ENCODE results near the gene DUOX2. TPM values are rescaled to one million over a fixed set of nuclear protein-coding genes. Genes with fewer than 3 reads are reported as not detected.

DUOX2 gene
- total and polyA plus RNA-seq, 2 of the 13 experiments (the other 11 are each of a cell fraction or from before 2014, with no cell fraction given) = 0.08 TPM; not detected in 1

DNA sequence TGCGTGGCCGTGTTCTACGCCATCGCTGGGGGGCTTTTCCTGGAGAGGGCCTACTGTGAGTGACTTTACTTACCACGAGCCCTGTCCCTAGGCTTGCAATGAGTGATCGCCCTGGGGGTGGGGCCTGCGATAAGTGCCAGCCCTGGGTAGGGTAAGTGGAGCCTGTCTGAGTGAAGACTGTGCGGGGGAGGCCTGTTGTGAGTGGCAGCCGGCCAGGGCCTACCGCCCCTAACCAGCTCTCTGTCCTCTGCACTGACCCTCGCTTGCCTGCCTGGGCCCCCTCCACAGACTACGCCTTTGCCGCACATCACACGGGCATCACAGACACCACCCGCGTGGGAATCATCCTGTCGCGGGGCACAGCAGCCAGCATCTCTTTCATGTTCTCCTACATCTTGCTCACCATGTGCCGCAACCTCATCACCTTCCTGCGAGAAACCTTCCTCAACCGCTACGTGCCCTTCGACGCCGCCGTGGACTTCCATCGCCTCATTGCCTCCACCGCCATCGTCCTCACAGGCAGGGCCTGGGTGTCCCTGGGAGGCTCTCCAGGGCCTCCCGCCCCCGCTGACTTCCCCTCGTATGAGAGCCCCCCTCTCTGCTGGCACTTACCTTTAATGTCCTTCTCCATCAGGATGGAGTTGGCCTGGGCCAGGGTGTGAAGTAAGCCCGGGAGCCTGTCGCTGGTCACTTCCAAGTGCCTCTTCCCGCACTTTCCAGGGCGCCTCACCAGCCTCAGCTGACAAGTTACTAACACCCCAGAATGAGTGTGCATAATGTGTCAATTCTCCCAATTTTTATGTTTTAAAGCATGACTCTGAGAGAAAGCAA is 38.2 kb upstream of the DUOX2 start:
- WGBS (ENCODE audit: low lambda C conversion rate) = 94% methylated on average over 29 of the region's 36 CpGs
- Histone ChIP-seq H3K27me3 (ENCODE audit: control insufficient read depth in 1 of 2, insufficient read depth in 2 of 2, low read length in 2 of 2) (peaks cover 0 to 5% of the 10 kb centered on the region in 2 experiments; a peak in 1 of 5 replicates), H3K9me3 (ENCODE audit: low read length) (no peaks in the 10 kb centered on the region), H3K79me2 (ENCODE audit: insufficient read depth, low read length) (no peaks in the 10 kb centered on the region), H3K4me2 (ENCODE audit: low read depth, low read length) (no peak overlapping the region), H2AFZ (ENCODE audit: low read length) (no peak overlapping the region), H3K27ac (ENCODE audit: extremely low read length, insufficient read depth, low read length) (no peak overlapping the region), H3K4me3 (replicated peaks in 1 of 3; ENCODE audit: insufficient read depth in 1 of 3, low read depth in 2 of 3, low read length in 3 of 3) (no peak overlapping the region), H3K9ac (ENCODE audit: insufficient read depth, low read depth, low read length) (no peak overlapping the region), H3K36me3 (replicated peaks in 1 of 2; ENCODE audit: control insufficient read depth in 1 of 2, insufficient read depth in 2 of 2, low read length in 2 of 2) (no peaks in the 10 kb centered on the region), H4K20me1 (ENCODE audit: insufficient read depth, low read length) (no peaks in the 10 kb centered on the region), H3K4me1 (ENCODE audit: insufficient read depth, low read length) (peaks cover 5% of the 10 kb centered on the region)
- no peak for TF ChIP-seq ZBTB38 (CRISPR knock-in tag; IDR thresholded peaks at IDR 0.05)
- peak; percentile 73 for TF ChIP-seq AGO2 (optimal IDR thresholded peaks at IDR 0.05; ENCODE audit: low read depth, low read length)
- TF ChIP-seq HHEX (CRISPR knock-in tag; IDR thresholded peaks at IDR 0.05) = no peak
- ChIA-PET POLR2A (no interaction called here), CTCF (ENCODE audit: low intra/inter-chr PET ratio, low total read pairs) (no interaction called here)
- in situ Hi-C loops (cut with HindIII; ENCODE audit: extremely low pct_ligation_motif_present, low pct_unique_long_range_greater_than_20kb) = no loop called here
- BruUV-seq (replicated peaks) = no TSS peak
- DNase-seq (ENCODE audit: low spot score) = no peak
- no peak for FAIRE-seq
- no peak for ATAC-seq
- intact Hi-C loops (cut with micrococcal nuclease; ENCODE audit: unreplicated experiment) = no loop called here

- no peak for FAIRE-seq
- in situ Hi-C loops (cut with HindIII; ENCODE audit: extremely low pct_ligation_motif_present, low pct_unique_long_range_greater_than_20kb) = no loop called here
- POLR2A ChIA-PET = no interaction called here
These were observed 37.0 kb upstream of the DUOX2 start for GRCh38 chr15:45150997-45151396.

More at GRCh38 chr15:45150997-45151396, 37.0 kb upstream of the DUOX2 start:
- no peak overlapping the region for H3K9ac ChIP-seq (ENCODE audit: insufficient read depth, low read depth, low read length)
- BruUV-seq (replicated peaks) = no TSS peak
- H3K79me2 ChIP-seq (ENCODE audit: insufficient read depth, low read length) = no peaks in the 10 kb centered on the region
- peaks cover 0 to 15% of the 10 kb centered on the region in 2 experiments; a peak in 1 of 5 replicates for H3K27me3 ChIP-seq (ENCODE audit: control insufficient read depth in 1 of 2, insufficient read depth in 2 of 2, low read length in 2 of 2)
- H3K9me3 ChIP-seq (ENCODE audit: low read length) = no peaks in the 10 kb centered on the region
- no peak for ATAC-seq
- WGBS (ENCODE audit: low lambda C conversion rate) = 80% methylated on average over 6 of the region's 6 CpGs
- DNase-seq (ENCODE audit: low spot score) = no peak
- H3K4me2 ChIP-seq (ENCODE audit: low read depth, low read length) = no peak overlapping the region
- CTCF ChIA-PET (ENCODE audit: low intra/inter-chr PET ratio, low total read pairs) = no interaction called here
- H4K20me1 ChIP-seq (ENCODE audit: insufficient read depth, low read length) = no peaks in the 10 kb centered on the region
- no peaks in the 10 kb centered on the region for H3K36me3 ChIP-seq (replicated peaks in 1 of 2; ENCODE audit: control insufficient read depth in 1 of 2, insufficient read depth in 2 of 2, low read length in 2 of 2)
- intact Hi-C loops (cut with micrococcal nuclease; ENCODE audit: unreplicated experiment) = no loop called here
- TF ChIP-seq SIN3B (IDR thresholded peaks at IDR 0.05; ENCODE audit: low read length) (no peak), RFXAP (CRISPR knock-in tag; IDR thresholded peaks at IDR 0.05; ENCODE audit: borderline replicate concordance) (no peak), ZNF563 (CRISPR knock-in tag; IDR thresholded peaks at IDR 0.05) (no peak), HDAC6 (IDR thresholded peaks at IDR 0.05; ENCODE audit: low read depth, low read length) (no peak), ZNF556 (CRISPR knock-in tag; IDR thresholded peaks at IDR 0.05; ENCODE audit: borderline replicate concordance) (no peak), RORA (CRISPR knock-in tag; IDR thresholded peaks at IDR 0.05) (no peak), TCF7 (IDR thresholded peaks at IDR 0.05; ENCODE audit: low read depth) (no peak), STAG1 (CRISPR knock-in tag; IDR thresholded peaks at IDR 0.05) (no peak), ZNF235 (CRISPR knock-in tag; IDR thresholded peaks at IDR 0.05; ENCODE audit: borderline replicate concordance) (no peak), ZNF180 (CRISPR knock-in tag; IDR thresholded peaks at IDR 0.05; ENCODE audit: borderline replicate concordance, low read depth) (no peak), ZNF567 (CRISPR knock-in tag; IDR thresholded peaks at IDR 0.05; ENCODE audit: borderline replicate concordance) (no peak), ZNF572 (CRISPR knock-in tag; IDR thresholded peaks at IDR 0.05) (no peak), ZNF207 (IDR thresholded peaks at IDR 0.05; ENCODE audit: borderline replicate concordance) (no peak), PRPF4 (IDR thresholded peaks at IDR 0.05; ENCODE audit: low read depth, low read length, poor library complexity, severe bottlenecking) (no peak)
- TF ChIP-seq, protein P1, sequence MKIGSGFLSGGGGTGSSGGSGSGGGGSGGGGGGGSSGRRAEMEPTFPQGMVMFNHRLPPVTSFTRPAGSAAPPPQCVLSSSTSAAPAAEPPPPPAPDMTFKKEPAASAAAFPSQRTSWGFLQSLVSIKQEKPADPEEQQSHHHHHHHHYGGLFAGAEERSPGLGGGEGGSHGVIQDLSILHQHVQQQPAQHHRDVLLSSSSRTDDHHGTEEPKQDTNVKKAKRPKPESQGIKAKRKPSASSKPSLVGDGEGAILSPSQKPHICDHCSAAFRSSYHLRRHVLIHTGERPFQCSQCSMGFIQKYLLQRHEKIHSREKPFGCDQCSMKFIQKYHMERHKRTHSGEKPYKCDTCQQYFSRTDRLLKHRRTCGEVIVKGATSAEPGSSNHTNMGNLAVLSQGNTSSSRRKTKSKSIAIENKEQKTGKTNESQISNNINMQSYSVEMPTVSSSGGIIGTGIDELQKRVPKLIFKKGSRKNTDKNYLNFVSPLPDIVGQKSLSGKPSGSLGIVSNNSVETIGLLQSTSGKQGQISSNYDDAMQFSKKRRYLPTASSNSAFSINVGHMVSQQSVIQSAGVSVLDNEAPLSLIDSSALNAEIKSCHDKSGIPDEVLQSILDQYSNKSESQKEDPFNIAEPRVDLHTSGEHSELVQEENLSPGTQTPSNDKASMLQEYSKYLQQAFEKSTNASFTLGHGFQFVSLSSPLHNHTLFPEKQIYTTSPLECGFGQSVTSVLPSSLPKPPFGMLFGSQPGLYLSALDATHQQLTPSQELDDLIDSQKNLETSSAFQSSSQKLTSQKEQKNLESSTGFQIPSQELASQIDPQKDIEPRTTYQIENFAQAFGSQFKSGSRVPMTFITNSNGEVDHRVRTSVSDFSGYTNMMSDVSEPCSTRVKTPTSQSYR (CRISPR knock-in tag; IDR thresholded peaks at IDR 0.05; ENCODE audit: borderline replicate concordance) = no peak
- no peak overlapping the region for H3K4me3 ChIP-seq (replicated peaks in 1 of 3; ENCODE audit: insufficient read depth in 1 of 3, low read depth in 2 of 3, low read length in 3 of 3)
- H3K27ac ChIP-seq (ENCODE audit: extremely low read length, insufficient read depth, low read length) = no peak overlapping the region
- H2AFZ ChIP-seq (ENCODE audit: low read length) = no peak overlapping the region
- peaks cover 8% of the 10 kb centered on the region for H3K4me1 ChIP-seq (ENCODE audit: insufficient read depth, low read length)
